ENCODE measurements around the gene ABCC3. TPM values are rescaled to one million over a fixed set of nuclear protein-coding genes. Genes with fewer than 3 reads are reported as not detected.
A peak's percentile ranks its signal among the peaks of the same experiment; 100 is the strongest.

The ABCC3 gene
- total RNA-seq, 1 donor from 2014 or later = 1.6 TPM

DNA sequence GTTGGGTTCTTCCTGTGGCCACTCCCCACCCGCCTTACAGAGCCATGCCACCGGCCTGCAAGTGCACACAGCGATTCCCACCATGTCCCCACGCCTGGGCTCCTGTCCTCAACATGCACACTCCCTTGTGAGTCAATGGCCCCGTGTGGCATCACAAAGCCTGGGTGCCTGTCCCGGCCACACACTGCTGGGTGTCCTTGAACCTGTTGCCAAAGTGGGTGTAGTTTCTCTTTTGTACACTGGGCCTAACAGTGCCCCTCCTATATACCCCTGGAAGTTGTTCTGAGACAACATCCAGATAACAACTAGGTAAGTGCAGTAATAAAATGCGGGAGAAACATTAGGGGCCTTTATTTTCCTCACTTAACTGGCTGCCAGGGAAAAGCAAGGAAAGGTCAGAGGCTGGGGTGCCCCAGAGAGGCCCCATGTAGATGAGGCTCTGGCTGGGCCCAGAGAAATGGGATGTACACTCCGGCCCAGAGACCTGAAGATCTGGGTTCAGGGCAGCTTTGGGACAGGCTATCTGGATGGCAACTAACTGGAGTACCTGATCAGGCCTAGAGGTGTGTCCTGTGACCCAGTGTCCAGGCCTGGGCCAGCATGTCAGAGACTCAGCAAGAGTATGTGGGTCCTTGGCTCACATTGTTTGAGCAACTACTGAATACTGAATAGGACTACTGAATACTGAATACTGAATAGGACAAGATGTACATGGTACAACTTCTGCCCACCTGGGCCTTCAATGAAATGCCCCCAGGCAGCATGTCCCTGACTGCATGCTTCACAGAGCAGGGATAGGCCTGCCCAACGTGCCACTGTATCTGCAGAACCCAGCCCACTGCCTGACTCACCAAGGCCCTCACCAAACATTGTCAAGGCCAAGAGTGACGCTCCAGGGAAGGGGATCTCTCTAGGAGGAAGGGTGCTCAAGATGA lies 8.3 kb downstream of the ABCC3 start:
- DNase-seq (ENCODE audit: low read depth) = no peak

GRCh38 chr17:50645748-50646682 lies 11.3 kb downstream of the ABCC3 start:
- no peak for DNase-seq (ENCODE audit: low read depth)

- no peak for DNase-seq (ENCODE audit: low read depth)
Measured at GRCh38 chr17:50647187-50647586, 12.5 kb downstream of the ABCC3 start.

DNA sequence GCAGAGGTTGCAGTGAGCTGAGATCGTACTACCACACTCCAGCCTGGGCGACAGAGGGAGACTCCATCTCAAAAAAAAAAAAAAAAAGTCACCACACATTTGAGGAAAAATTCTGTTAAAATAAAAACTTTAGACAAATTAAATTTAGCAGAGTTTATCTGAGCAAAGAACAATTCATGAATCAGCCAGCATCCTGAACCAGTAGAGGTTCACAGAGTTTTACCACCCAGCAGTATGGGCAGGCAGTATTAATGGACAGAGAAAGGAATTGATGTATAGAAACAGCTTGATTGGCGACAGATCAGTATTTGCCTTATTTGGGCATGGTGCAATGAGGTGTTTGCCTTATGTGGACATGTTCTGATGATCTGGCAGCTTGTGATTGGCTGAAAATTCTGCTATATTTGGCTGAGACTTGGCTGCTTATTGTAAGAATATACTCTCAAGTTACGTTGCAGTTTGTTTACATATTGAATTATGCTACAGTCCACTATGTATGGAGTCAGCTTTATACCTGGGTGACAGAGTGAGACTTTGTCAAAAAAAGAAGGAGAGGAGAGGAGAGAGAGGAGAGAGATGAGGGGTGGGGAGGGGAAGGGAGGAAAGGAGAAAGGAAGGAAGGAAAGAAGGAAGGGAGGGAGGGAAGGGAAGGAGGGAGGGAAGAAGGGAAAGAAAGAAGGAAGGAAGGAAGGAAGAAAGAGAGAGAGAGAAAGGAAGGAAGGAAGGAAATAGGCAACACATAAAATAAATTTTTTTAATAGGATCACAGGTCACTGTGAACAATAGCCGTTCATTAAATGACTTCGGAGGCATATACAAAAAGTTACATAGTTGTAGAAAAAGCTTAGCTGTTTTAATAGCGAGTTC lies 14.6 kb downstream of the ABCC3 start:
- DNase-seq (ENCODE audit: low read depth) = no peak

GRCh38 chr17:50651661-50652060 lies 17.0 kb downstream of the ABCC3 start:
- no peak for DNase-seq (ENCODE audit: low read depth)

GRCh38 chr17:50653738-50654137 lies 19.1 kb downstream of the ABCC3 start:
- no peak for DNase-seq (ENCODE audit: low read depth)

DNA sequence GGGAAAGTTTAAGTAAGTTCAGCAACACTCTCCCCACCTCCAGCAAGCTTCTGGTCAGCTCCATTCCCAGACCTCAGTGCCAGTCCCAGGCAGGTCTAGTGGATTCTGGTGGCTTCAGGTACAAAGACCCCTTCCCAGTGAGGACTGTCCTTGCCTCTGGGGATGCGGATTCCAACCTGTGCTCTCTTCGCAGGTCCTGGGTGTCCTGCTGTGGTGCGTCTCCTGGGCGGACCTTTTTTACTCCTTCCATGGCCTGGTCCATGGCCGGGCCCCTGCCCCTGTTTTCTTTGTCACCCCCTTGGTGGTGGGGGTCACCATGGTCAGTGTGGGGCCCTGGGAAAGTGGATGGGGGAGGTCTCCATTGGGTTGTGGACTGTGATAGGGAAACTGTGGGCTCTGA lies 21.8 kb downstream of the ABCC3 start:
- no peak for DNase-seq (ENCODE audit: low read depth)

GRCh38 chr17:50657054-50657453 lies 22.4 kb downstream of the ABCC3 start:
- no peak for DNase-seq (ENCODE audit: low read depth)

GRCh38 chr17:50657627-50658026 lies 22.9 kb downstream of the ABCC3 start:
- DNase-seq (ENCODE audit: low read depth) = no peak

DNA sequence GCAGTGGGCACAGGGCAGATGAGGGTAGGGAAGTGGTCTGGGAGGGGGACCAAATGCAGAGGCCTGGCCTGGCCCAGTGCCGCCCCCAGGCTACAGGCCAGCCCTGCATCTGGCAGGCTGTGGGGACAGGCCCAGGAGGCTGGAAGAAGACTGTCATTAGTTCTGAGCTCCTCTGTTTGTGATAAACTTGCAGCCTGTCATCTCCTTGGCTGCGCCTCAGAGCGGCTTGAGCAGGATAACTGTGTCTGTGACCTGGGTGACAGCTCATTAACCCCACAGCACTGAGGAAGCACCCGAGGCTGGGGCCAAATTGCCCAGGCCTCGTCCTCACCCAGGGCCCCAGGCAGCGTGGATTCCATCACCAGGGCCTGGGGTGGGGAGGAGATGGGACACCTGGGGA lies 23.9 kb downstream of the ABCC3 start:
- no peak for DNase-seq (ENCODE audit: low read depth)

DNA sequence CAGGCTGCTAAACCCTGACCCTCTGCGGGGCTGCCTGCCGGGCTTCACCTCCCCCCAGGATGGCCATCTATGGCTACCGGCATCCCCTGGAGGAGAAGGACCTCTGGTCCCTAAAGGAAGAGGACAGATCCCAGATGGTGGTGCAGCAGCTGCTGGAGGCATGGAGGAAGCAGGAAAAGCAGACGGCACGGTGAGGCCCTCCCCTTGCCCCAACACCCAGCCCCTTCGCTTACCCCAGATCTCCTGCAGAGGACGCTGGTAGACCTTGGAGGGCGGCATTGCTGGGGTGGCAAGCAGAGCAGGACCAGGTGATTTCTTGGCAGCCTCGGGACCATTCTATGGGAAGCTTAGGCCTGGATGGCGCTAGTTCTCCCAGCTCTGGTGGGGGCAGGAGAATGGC lies 24.5 kb downstream of the ABCC3 start:
- no peak for DNase-seq (ENCODE audit: low read depth)

GRCh38 chr17:50660042-50660886 lies 25.6 kb downstream of the ABCC3 start:
- peak; percentile 33 for DNase-seq (ENCODE audit: low read depth)

DNA sequence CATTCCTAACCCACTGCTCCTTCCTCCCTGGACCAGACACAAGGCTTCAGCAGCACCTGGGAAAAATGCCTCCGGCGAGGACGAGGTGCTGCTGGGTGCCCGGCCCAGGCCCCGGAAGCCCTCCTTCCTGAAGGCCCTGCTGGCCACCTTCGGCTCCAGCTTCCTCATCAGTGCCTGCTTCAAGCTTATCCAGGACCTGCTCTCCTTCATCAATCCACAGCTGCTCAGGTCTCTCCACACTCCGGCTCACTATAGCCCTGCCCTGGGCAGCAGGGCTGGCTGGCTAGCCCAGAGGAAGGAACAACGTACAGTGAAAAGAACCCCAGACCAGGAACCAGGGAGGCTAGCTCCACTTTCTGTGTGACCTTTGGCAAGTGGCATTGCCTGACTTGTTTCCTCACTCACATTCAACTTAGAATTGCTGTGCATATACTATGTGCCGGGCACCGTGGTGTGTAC lies 26.2 kb downstream of the ABCC3 start:
- DNase-seq (ENCODE audit: low read depth) = no peak

DNA sequence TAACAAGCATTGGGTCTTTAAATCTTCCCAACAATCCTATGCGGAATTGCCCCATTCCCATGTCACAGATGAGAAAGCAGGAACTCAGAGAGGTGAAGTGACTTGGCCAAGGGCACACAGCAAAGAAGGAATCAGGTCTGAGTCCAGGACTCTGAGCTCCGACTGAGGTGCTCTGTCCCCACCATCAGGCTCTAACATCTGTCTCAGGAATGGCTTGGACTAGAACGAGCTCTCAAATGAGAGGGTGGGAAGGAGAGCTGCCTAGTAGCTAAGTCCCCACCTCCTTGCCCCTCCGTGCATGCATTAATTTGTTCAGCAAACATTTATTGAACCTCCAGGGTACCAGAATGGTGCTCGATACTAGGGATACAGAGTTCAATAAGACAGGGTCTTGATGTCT lies 26.7 kb downstream of the ABCC3 start:
- DNase-seq (ENCODE audit: low read depth) = no peak

DNA sequence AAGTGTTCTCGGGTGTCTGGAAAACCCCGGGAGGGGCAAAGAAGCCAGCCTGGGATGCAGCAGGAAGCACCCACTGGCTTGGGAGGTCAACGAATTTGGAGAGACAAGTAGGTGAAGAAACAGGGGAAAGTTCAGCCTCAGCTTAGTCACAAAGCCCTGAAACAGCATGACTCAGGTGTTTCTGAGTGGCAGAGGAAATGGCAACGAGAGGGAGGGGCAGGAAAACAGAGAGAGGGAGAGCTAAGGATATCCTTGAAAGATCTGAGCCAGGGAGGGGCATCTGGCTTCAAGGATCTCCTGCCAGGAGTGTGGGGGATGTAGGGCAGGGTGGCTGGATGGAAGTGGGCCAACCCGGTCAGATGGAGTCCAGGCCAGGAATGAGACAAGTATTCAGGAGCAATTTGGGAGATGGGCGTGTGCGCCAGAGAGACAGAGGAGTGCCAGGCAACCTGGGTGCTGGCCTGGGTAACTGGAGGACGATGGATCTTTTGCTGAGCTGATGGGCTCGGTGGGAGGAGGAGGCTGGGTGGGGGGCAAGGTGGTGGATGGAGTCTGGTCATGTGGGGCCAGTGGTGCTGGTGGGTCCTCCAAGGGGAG lies 27.2 kb downstream of the ABCC3 start:
- DNase-seq (ENCODE audit: low read depth) = peak; percentile 55

- no peak for DNase-seq (ENCODE audit: low read depth)
Measured at GRCh38 chr17:50662632-50663225, 28.0 kb downstream of the ABCC3 start.

GRCh38 chr17:50663812-50664374 lies 29.2 kb downstream of the ABCC3 start:
- DNase-seq (ENCODE audit: low read depth) = no peak

DNA sequence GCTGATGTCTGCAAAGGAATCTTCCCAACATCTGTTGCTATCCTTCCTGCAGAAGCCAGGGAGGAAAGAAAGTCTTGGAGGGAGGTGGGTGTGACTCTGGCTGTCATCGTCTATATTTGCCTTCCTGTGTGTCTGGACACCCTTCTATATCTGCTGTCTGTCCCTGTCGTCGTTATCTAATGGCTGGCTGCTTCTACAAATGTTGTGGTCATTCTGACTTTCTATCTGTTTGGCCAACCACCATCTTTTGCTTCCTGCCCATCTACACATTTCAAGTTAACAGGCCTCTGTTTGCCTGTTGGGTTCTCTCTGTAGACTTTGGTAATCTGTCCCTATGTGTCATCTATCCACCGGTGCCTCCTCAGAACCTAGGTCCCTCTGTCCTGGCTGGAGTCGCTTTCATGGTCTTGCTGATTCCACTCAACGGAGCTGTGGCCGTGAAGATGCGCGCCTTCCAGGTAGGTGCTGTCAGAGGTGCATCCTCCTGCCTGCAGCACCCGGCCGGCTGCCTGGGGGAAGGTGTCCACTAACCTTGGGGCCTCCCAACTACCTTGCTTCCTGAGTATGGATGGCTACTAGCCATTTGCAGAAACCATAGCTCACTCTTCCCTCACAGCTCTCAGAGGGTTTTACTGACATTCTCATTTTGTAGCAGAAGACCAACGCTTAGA lies 30.2 kb downstream of the ABCC3 start:
- no peak for DNase-seq (ENCODE audit: low read depth)

Measured in myocyte (in vitro differentiated cells).